GM18951 (cell line): Measurements from ENCODE around the gene TMBIM1.
A peak's percentile ranks its signal among the peaks of the same experiment; 100 is the strongest.

Experiments used
- POLR2A ChIP-seq: IDR thresholded peaks from 4 replicates; pipeline ENCODE4 v1.6.1; 2011; ENCODE audit warnings: mild to moderate bottlenecking; ENCODE audit not compliant: insufficient read length, insufficient read depth; ENCODE audit errors: extremely low read depth
- in situ Hi-C: fragments of 300-500 bp; cut with MboI; formaldehyde crosslinking; loops from one replicate; pipeline ENCODE4 v1.12.0; 2022; ENCODE audit warnings: low sequenced_read_pairs, mixed read lengths, inconsistent platforms; ENCODE audit not compliant: unreplicated experiment

TMBIM1 gene

DNA sequence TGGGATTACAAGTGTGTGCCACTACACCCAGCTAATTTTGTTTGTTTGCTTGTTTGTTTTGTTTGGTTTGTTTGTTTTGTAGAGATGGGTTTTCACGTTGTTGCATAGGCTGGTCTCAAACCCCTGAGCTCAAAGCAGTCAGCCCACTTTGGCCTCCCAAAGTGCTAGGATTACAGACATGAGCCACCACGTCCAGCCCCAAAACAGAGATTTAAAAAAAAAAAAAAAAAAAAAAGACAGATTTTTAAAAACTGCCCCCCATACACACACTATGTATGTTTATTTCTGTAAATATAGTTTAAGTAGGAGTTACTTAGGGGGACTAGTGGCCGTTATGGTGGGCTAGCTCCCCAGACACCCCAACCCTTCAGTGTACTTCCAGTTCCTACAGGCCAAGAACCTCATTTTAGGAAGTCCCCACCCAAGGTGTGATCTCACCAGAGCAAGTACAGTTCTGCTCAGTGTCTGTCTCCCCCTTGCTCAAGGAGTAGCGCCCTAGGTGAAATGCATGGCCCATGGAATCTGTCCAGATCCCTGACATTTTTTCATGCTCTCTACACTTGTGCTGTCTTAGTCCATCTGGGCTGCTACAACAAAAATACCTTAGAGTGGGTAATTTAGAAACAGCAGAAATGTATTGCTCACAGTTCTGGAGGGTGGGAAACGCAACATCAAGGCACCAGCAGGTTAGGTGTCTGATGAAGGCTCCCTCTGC is 1.6 kb upstream of the TMBIM1 start:
- TF ChIP-seq POLR2A = no peak
- in situ Hi-C loops = no loop called here

DNA sequence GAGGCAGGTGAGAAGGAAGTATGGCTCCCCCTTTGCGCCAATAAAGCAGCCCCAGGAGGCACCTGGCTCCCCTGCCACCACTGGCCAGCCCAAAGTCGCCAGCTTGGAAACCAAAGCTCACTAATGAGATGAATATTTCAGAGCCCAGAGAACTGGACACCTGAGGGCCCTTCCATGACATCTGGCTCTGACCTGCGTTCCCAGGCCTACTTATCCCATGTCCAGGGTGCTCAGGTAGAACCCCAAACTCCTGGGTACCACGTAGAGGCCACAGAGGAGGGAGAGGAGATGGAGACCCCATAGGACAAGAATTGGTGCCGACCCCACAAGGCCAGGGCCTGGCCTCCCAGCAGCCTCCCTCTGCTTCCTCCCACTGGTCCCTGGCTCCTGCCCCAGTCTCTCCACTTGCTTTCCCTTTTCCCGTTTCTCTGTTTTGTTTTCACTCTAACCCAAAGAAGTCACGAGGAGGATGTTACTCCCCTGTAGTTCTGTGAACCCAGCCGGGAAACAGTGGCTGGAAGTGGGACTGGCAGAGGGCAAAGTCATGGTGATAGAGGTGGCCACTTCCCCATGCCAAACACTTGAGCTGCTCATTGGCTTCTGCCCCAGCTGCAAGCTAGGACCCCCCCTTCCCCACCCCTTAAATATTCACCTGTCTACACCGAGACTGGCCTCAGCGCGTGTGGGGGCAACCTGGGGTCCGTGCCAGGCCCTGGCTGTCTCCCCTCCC is 820 bp downstream of the TMBIM1 start:
- TF ChIP-seq POLR2A = no peak
- in situ Hi-C loops = no loop called here

DNA sequence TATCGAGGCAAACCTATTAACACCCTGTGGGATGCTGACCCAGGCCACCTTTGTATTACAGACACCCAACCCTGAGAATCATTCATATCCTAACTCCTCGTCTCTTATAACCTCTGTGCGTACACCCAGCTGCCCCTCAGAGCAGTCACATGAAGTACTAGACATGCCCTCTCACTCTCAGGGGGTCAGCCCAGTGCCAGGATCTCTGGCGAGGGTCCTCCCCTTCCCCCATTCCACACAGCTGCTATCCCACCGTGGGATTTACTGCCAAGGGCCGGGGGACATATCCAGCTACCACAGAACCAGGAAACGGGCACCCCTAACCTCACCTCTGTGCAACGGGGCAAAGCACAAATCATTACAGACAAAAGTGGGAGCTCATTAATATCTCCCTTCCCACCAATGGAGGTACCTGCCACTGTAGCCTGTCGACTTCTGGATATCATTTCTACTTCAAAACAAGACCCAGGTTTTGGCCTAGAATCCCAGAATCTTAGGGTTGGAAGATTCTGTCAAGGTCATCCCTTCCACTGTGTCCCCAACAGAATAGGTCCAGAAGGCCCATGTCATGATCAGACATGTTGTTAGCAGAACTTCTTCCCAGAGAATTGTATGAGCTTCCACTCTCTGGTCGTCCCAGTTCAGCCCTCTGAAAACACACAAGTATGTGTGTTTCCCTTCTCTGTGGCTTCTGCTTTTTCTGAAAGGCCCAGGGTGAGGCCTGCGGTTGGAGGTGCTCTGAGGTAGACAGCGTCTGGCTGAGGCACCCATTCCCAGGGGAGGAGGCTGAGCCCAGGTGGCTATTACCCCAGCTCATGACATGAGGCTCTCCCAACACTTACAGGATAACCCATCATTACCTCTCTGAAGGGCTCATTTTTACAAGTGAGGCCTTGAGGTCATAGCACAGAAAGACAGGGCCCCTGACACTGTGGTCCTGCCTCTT is 1.7 kb downstream of the TMBIM1 start:
- no peak for TF ChIP-seq POLR2A
- in situ Hi-C loops = no loop called here

DNA sequence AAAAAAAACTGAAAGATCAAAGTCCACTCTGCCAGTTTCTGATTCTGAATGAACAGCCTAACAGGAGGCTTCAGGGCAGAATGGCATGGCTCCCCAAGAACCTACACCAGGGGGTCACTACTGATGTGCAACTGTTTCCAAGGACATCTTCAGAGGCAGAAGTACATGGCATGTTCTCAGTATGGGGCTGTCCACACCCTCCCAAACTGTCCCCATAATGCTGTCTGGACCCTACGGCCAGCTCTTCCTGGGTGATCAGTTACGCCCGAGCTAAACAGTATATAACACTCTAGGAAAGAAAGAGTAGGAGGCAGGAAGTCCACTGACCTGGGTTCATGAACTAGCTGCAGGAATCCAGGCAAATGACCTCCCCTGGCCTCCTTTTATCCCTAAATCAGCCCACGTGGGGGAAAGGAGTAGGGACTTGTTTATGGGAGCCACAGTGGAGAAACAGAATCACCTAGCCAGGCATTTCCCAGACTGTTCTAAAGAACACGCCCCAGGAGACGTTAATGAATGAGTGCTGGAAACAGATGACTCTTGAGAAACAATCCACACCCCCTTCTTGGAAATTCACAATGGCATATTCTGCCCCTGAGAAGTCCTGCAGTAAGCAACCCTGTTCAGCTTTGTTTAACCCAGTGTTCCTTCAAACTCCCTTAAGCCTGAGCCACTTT is 2.5 kb downstream of the TMBIM1 start:
- in situ Hi-C loops = no loop called here
- no peak for TF ChIP-seq POLR2A

DNA sequence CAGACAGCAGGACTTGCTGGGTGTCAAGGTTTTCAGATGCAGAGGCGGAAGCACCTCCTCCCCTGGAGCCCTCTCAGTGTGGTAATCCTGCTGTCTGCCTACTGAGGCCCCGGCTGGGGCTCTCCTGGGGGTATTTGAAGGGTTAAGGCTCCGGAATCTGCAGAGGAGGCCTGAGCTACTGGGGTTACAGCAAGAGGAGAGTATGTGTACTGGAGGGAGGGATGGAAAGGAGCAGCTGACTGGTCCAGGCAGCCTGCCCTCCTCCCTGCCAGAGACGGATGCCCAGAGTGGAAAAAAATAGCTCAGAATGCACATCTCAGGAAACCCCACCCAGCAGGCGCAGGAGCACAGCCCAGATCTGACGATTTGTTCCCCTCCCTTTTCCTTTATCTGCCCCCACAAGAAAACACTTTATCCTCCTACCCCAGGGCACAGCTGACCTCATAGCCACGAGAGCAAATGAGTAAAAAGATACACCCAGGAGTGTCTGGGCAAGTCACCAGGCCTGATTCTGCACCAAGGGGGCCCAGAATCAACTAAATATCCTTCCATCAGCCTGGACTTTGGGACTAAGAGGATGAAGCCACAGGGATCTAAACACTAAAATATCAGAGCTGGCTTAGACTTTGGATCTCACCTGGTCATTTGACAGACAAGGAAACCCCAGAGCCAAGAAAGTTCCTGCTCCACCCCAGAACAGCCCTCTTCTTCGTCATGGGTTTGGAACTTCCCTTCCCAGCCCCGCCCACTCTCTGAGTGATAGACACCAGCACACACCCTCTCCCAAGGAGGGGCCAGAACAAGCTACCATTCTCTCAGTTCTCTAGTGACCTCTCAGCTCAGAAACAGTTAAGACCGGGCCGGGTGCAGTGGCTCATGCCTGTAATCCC is 5.5 kb downstream of the TMBIM1 start:
- peak; percentile 43 for TF ChIP-seq POLR2A
- in situ Hi-C loops = no loop called here

DNA sequence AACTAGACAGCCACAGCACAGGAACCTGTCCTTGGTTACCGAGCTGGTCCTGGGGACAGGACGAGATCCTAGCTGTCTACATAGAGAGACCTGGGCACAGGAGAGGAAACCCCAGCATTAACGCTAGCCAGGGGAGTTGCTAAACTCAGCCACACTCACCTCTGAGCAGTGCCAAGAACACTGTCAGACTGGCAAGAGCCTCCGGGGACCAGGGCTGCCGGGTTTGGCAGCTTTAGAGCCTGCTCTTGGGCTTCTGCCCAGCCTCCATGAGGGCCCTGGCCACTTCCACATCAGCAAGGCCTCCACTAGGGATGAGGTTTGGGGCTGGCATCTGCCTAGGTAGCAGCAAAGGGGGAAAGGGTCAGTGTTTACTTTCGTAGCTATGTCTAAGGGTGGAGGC is 6.7 kb downstream of the TMBIM1 start:
- in situ Hi-C loops = no loop called here
- no peak for TF ChIP-seq POLR2A

DNA sequence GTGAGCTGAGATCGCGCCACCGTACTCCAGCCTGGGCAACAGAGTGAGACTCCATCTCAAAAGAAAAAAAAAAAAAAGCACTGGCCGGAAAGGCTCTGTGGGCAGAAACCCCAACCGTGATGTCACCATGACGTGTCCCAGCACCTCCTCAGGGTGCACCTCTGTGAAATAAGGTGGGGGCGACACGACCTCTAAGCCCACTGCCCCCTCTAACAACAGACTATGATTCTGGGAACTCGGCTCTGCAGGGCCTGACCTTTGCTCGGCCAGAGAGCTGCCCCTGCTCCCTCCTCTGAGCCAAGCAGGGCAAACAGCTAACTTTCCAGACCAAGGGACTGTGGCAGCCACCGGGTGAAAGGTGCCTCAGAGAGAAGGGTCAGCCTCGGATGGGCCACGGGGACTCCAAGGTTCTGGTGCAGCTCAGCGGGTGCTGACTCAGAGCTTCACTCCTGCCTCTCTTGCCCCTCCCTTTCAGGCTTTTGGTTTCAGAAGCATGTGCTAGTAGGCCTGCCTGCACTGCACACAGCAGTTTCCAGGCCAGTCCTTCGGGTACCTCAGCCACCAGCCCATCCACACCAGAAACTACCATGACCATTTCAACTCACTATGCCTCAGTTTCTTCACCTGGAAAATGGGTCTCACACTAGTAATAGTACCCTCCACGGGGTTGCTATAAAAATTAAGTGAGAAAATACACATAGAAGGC is 8.0 kb downstream of the TMBIM1 start:
- no peak for TF ChIP-seq POLR2A
- in situ Hi-C loops = no loop called here

DNA sequence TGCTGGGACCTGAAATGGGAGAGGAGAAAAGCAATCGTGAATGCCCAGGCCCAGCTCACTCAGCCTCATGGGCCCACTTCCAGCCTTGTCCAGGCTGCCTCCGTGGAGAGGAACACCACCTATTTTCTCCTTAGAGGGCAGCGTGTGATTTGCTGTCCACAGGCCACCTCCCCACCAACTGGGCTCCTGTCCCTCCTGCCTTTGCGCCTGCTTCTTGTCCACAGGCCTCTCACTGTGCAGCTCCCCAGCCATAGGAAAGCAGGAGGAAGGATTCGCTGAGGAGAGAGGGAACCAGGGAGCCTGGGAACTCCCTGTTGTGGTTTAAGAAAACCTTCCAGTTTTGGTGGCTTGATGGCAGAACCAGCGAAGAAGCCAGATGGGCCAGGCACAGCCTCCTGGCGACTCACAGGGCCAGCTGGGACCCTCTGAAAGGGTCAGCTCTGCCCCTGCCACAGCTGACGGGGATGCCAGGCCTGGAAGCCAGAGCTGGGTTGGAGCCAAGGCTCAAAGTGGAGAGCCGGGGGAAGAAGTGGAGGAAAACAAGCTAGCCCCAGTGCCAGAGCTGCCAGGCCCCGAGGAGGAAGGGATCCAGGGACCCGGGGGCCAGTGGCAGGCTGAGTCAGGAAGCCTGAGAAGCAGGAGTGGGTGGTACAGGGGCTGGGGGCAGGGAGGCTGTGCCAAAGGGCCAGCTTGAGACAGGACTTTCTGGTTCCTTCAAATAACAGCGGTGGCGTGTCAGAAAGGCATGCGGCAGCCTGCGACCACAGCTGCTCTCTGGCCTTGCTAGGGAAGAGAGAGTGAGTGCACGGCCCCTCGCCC is 9.9 kb downstream of the TMBIM1 start:
- TF ChIP-seq POLR2A = no peak
- in situ Hi-C loops = no loop called here

DNA sequence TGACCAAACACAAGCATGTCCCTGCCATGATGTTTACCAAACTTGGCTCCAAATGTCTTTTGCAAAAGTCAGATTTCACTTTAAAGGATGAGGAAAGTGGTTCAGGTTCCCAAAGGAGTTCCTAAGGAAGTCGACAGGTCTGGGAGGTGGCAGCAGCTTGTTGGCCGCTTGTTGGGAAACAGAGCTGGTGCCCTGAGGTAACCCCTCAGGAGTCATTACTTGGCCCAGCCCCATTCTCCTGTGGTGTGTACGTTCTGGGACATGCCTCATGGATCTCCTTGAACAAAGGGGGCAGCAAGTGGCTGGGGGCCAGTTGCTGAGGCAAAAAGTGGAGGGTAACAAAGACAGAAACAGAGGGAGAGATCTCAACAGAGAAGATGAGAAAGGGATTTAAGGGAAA is 10.9 kb downstream of the TMBIM1 start:
- in situ Hi-C loops = no loop called here
- no peak for TF ChIP-seq POLR2A

DNA sequence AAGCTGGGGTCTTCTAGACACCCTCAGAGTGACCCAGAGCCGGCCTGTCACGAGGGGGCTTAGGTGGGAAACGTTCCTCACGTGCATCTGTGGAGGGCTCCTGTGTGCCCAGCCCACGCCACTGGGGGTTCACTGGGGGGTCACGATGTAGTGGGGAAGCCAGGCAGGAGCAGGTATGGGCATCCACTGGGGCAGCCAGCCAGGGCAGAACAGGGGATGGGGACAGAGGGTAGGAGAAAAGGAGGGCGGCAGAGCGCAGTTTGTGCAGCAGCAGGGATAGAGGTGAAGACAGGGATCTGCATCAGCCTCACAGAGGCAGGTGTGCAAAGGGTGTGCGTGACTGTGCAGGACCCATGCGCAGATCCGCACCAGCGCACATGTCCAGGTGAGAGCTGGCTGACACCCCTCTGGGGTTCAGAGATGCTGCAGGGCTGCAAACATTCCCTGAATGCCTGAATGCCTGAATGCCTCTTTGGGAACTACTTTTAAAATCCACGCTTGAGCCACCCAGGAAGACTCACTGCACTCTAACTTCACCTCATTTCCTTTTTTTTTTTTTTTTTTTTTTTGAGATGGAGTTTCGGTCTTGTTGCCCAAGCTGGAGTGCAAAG is 11.9 kb downstream of the TMBIM1 start:
- TF ChIP-seq POLR2A = no peak
- in situ Hi-C loops = no loop called here
